GM20000 (cell line): Measurements from ENCODE around the gene ROPN1B.

Experiments used
- DNase-seq: peaks from one replicate; pipeline ENCODE4 v3.0.0; 2012; ENCODE audit warnings: low spot score
- TF ChIP-seq, protein P1 (sequence below): IDR thresholded peaks from 2 replicates; pipeline ENCODE4 v1.5.1; 2012; ENCODE audit warnings: mild to moderate bottlenecking, control low read depth; ENCODE audit errors: extremely low read depth, missing control alignments

The ROPN1B gene

DNA sequence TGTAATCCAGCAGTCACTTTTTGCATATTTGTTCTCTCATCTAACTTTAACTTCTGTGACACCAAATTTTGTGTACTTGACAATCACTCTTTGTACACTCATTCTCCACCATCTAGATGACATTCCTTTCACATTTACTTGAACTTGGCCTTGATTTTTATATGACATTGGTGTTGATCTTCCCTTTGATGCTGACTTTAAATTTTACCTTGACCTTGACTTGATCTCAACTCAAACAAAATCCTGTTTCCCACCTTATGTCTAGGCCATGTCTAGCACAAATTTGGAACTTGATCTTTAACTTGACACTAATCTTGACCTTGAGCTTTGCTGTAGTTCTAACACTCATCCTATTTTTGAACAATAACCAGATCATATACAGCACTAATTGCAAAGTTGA lies 33.2 kb downstream of the ROPN1B start:
- TF ChIP-seq, protein P1, sequence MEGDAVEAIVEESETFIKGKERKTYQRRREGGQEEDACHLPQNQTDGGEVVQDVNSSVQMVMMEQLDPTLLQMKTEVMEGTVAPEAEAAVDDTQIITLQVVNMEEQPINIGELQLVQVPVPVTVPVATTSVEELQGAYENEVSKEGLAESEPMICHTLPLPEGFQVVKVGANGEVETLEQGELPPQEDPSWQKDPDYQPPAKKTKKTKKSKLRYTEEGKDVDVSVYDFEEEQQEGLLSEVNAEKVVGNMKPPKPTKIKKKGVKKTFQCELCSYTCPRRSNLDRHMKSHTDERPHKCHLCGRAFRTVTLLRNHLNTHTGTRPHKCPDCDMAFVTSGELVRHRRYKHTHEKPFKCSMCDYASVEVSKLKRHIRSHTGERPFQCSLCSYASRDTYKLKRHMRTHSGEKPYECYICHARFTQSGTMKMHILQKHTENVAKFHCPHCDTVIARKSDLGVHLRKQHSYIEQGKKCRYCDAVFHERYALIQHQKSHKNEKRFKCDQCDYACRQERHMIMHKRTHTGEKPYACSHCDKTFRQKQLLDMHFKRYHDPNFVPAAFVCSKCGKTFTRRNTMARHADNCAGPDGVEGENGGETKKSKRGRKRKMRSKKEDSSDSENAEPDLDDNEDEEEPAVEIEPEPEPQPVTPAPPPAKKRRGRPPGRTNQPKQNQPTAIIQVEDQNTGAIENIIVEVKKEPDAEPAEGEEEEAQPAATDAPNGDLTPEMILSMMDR, result no peak
- no peak for DNase-seq

DNA sequence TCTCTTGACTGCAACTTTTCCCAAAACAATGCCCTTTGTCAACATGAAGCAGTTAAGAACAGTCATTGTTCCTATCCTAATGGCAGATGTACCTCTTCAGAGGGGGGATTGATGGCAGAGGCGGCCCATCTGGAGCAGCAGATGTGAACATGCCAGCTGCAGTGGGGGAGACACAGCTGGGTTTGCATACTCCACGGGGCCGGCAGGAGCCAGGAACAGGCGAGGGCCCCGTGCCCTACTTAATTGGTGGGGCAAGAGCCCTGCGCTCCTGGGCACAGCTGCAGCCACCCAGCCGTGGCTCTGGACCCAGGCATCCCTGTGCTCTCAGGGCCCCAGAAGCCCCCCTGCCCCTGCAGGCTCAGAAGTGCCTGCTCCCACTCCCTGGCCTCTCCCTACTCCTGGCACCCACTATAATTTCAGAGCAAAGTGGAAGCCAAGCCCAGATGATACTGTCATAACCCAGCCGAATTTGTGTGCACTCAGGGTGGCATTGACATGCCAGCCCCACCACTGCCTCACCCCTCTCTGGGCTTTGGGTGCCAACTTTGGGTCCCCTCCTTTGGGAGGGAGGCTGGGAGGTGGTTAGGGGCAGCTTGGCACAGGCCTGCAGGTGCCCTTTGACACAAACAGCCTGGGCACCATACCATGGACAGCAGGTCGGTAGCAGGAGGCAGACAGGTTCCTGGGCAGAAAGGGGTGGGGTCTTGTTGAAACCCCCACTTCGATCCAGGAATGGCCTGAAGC lies 34.6 kb downstream of the ROPN1B start:
- no peak for DNase-seq
- TF ChIP-seq, protein P1, result no peak

DNA sequence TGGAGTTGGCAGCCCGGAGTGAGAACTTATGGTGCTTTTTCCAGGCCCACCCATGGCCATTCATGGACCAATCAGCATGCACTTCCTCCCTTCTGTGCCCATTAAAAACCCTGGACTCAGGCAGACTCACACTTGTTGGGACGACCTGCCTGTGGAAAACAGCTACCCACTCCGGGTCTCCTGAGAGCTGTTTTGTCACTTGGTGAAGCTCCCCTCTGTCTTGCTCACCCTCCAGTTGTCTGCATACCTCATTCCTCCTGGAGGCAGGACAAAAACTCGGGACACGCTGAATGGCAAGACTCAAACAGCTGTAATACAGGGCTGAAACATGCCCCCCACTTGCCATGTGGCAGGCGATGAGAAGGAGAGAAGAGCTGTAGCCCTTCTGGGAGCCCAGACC lies 35.2 kb downstream of the ROPN1B start:
- TF ChIP-seq, protein P1, result no peak

DNA sequence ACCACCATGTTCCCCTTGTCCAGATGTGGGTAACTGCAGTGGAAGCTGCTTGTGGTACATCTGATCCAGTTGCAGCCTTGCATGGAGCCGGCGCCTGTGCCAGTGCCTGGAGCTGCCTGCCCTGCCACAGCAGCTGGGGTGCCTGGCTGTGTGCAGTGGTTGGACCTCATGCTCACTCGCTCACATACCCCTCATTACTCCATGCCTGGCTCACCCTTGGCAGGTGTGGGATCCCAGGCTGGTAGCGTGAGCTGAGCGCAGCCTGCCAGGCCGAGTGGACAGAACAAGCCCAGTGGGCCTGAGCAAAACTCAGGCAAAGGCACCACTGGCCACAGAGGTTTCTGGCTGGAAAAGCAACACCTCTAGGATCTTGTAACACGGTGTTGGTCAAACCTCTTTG lies 35.7 kb downstream of the ROPN1B start:
- DNase-seq, result no peak
- TF ChIP-seq, protein P1, result no peak

More for the DNA sequence above, 35.2 kb downstream of the ROPN1B start:
- DNase-seq, result no peak

DNA sequence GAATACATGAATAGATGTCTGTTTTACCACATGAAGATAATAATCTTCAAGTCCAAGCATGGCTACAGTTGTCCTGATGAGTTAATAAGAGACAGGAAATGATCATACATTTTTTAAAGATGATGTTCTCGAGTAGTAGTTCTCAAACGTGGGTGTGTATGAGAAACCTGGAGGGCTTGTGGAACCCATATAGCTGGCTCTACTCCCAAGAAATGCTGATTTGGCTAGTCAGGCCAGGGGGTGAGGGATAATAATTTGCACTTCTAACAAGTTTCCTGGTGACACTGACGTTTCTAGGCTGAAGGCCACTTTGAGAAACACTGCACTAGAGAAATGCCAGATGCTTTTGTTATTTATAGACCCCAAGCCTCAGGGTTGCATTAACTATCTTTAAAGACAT lies 37.0 kb downstream of the ROPN1B start:
- DNase-seq, result no peak

DNA sequence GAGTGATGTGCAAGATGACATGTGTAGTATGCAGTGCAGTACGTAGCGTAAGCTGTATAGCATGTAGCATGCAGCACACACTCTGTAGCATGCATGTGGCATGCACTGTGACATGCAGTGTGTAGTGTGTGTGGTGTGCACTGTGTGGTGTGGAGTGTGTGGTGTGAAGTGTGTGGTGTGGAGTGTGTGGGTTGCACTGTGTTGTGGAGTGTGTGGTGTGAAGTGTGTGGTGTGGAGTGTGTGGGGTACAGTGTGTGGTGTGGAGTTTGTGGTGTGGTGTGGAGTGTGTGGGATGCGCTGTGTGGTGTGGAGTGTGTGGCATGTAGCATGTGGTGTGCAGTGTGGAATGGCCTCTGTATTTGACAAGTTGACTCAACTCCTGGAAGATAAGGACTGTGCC lies 39.2 kb downstream of the ROPN1B start:
- no peak for DNase-seq
- TF ChIP-seq, protein P1, result no peak

More for the DNA sequence above, 37.0 kb downstream of the ROPN1B start:
- TF ChIP-seq, protein P1, result no peak

DNA sequence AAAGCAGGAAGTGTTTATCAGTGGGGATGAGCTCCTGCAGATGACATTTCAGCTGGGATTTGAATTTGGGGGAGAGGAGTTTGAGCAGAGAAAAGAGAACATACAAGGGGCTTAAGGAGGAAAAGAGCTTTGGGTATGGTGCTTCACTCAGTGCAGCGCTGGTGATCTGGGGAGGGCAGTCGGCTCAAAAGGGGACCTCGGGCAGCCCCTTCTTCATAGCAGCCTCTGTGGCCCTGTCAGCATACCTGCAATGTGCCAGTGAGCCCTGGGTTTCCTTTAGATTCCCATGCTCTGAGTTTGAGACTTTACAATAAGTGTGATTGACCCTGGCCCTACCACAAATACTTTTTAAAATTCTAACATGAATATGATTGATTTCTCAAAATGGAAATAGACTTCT lies 40.2 kb downstream of the ROPN1B start:
- TF ChIP-seq, protein P1, result no peak
- DNase-seq, result no peak
